Keratinocyte (primary cell): ENCODE results near the gene NDUFAF4. TPM values are rescaled to one million over a fixed set of nuclear protein-coding genes. Genes with fewer than 3 reads are reported as not detected.

Experiments used
- DNase-seq: peaks from one replicate; pipeline ENCODE4 v3.0.0-alpha.2; 2011; ENCODE audit warnings: low read depth, missing footprints, low spot score
- FAIRE-seq: peaks from 2 replicates; lab custom pipeline; 2011; peaks lifted over from hg19 to GRCh38; lab: Jason Lieb, UNC
- H2AFZ ChIP-seq: 2 replicates; pipeline ENCODE4 v1.6.0; 2012; ENCODE audit warnings: low read length, control low read depth, inconsistent platforms; ENCODE audit not compliant: control insufficient read depth
- H3K27ac ChIP-seq: 2 replicates; pipeline ENCODE4 v1.5.1; 2011; ENCODE audit warnings: low read length; ENCODE audit not compliant: control insufficient read depth, insufficient read depth
- H3K27me3 ChIP-seq: 3 replicates; pipeline ENCODE4 v1.6.0; 2011; ENCODE audit warnings: low read length; ENCODE audit not compliant: control insufficient read depth, insufficient read depth; ENCODE audit errors: extremely low read depth
- H3K36me3 ChIP-seq, 2 experiments: 2 replicates in 1 of 2; 3 replicates in 1 of 2; pipeline ENCODE4 v1.5.1; 2011; ENCODE audit warnings: low read length in 2 of 2, mild to moderate bottlenecking in 1 of 2; ENCODE audit not compliant: control insufficient read depth in 2 of 2, insufficient read depth in 2 of 2; ENCODE audit errors: extremely low read depth in 1 of 2
- H3K4me1 ChIP-seq: 3 replicates; pipeline ENCODE4 v1.5.1; 2011; ENCODE audit warnings: low read length; ENCODE audit not compliant: control insufficient read depth, insufficient read depth; ENCODE audit errors: extremely low read depth
- H3K4me2 ChIP-seq: 3 replicates; pipeline ENCODE4 v1.6.0; 2011; ENCODE audit warnings: low read depth, low read length; ENCODE audit not compliant: control insufficient read depth, insufficient read depth; ENCODE audit errors: extremely low read depth
- H3K4me3 ChIP-seq, 3 experiments: fragments of 200-600 bp in 1 of 3; sonication (generic) in 1 of 3; 2 replicates in 2 of 3; 3 replicates in 1 of 3; pipeline ENCODE4 v1.5.1; 2011 to 2016; ENCODE audit warnings: low read length in 3 of 3, mild to moderate bottlenecking in 3 of 3, control low read depth in 2 of 3, inconsistent platforms in 1 of 3, low read depth in 1 of 3, mixed read lengths in 1 of 3, mixed run types in 1 of 3, moderate library complexity in 1 of 3; ENCODE audit not compliant: control insufficient read depth in 2 of 3, insufficient read depth in 2 of 3; ENCODE audit errors: extremely low read depth in 1 of 3
- H3K79me2 ChIP-seq: 2 replicates; pipeline ENCODE4 v1.6.0; 2012; ENCODE audit warnings: low read length; ENCODE audit not compliant: control insufficient read depth, insufficient read depth
- H3K9ac ChIP-seq: 3 replicates; pipeline ENCODE4 v1.6.0; 2011; ENCODE audit warnings: low read length; ENCODE audit not compliant: control insufficient read depth, insufficient read depth; ENCODE audit errors: extremely low read depth
- H3K9me1 ChIP-seq: 3 replicates; pipeline ENCODE4 v1.6.0; 2011; ENCODE audit warnings: low read length; ENCODE audit not compliant: control insufficient read depth, insufficient read depth; ENCODE audit errors: extremely low read depth
- H3K9me3 ChIP-seq: 2 replicates; pipeline ENCODE4 v1.5.1; 2012; ENCODE audit warnings: low read depth, low read length; ENCODE audit not compliant: control insufficient read depth
- H4K20me1 ChIP-seq: 3 replicates; pipeline ENCODE4 v1.6.0; 2011; ENCODE audit warnings: low read length; ENCODE audit not compliant: control insufficient read depth, insufficient read depth; ENCODE audit errors: extremely low read depth
- EZH2 ChIP-seq: IDR thresholded peaks from one replicate; pipeline ENCODE4 v1.6.1; 2012; ENCODE audit warnings: inconsistent platforms, mild to moderate bottlenecking, low read length, moderate library complexity
- dilution Hi-C: fragments of 300-500 bp; cut with MboI; formaldehyde crosslinking; loops from one replicate; pipeline ENCODE4 v1.7.0; 2020; ENCODE audit warnings: low sequenced_read_pairs; ENCODE audit not compliant: extremely low pct_ligation_motif_present
- polyA plus RNA-seq, 5 experiments: library from polyadenylated mRNA; depleted of rRNA in 3 of 5; stranded (reverse) in 3 of 5; stranded (forward) in 1 of 5; unstranded in 1 of 5; fragments of >200 nt; gene quantifications; 1 replicate in 1 of 5; 2 replicates in 3 of 5; 3 replicates in 1 of 5; pipeline versions ENCODE4 v1.2.1 to v1.2.3, GENCODE V29; 2011 to 2012; ENCODE audit warnings: missing spikeins in 2 of 5, low read depth in 1 of 5, low replicate concordance in 1 of 5
- TF ChIP-seq, protein P1 (sequence below), 3 experiments: IDR thresholded peaks in 1 of 3; conservative IDR thresholded peaks in 1 of 3; optimal IDR thresholded peaks in 1 of 3; 2 replicates in 2 of 3; 3 replicates in 1 of 3; pipeline versions ENCODE3 to v1.5.1; 2011; ENCODE audit warnings: low read length in 3 of 3, mild to moderate bottlenecking in 3 of 3, moderate library complexity in 2 of 3, control low read depth in 1 of 3, inconsistent platforms in 1 of 3; ENCODE audit not compliant: insufficient read depth in 2 of 3; ENCODE audit errors: extremely low read depth in 1 of 3

Gene NDUFAF4
- polyA plus RNA-seq, 1 donor (not counting 4 experiments of a cell fraction or from before 2014, with no cell fraction given), result 68.3 TPM

DNA sequence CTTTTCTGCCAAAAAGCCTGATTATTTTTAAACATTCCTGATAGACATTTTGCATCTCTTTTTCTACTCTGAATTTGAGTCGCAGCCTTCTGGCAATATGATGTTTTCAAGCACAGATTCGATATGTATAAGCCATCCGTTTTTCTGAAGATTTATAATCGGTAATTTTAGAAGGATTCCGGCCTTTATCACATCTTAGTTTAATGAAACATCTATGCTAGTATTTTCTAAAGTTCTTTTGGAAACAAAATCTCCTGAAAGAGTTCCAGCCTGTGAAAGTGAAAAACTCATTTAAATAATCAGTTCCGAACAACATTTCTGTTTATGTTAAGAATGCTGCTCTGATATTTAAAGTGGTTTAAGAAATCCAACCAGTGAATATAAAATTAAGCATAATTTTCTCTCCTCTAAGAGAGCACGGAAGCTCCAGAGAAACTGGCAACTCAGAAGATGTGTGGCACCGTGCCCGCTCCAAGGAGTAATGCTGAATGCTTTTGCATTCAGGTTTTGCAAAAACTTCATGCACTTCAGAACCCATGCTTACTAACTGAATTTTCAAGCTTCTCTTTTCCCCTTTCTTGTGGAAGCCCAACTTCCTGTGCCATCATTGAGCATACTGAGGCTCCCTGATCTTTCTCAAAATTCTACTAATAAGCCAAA lies 20.7 kb downstream of the NDUFAF4 start:
- H3K4me2 ChIP-seq, result no peak overlapping the region
- DNase-seq (no peak), FAIRE-seq (no peak)
- H3K27me3 ChIP-seq, result no peaks in the 10 kb centered on the region
- H3K79me2 ChIP-seq, result no peaks in the 10 kb centered on the region
- dilution Hi-C loops, result no loop called here
- no peak overlapping the region for H3K4me3 ChIP-seq
- no peaks in the 10 kb centered on the region for H4K20me1 ChIP-seq
- H3K9me1 ChIP-seq, result no peaks in the 10 kb centered on the region
- no peak overlapping the region for H3K9ac ChIP-seq
- no peaks in the 10 kb centered on the region for H3K4me1 ChIP-seq
- TF ChIP-seq, protein P1, sequence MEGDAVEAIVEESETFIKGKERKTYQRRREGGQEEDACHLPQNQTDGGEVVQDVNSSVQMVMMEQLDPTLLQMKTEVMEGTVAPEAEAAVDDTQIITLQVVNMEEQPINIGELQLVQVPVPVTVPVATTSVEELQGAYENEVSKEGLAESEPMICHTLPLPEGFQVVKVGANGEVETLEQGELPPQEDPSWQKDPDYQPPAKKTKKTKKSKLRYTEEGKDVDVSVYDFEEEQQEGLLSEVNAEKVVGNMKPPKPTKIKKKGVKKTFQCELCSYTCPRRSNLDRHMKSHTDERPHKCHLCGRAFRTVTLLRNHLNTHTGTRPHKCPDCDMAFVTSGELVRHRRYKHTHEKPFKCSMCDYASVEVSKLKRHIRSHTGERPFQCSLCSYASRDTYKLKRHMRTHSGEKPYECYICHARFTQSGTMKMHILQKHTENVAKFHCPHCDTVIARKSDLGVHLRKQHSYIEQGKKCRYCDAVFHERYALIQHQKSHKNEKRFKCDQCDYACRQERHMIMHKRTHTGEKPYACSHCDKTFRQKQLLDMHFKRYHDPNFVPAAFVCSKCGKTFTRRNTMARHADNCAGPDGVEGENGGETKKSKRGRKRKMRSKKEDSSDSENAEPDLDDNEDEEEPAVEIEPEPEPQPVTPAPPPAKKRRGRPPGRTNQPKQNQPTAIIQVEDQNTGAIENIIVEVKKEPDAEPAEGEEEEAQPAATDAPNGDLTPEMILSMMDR (optimal IDR thresholded peaks at IDR 0.05 in 1 of 3, IDR thresholded peaks at IDR 0.05 in 1 of 3, conservative IDR thresholded peaks at IDR 0.05 in 1 of 3; ENCODE audit: extremely low read depth in 1 of 3, insufficient read depth in 2 of 3, low read length in 3 of 3), result no peak
- no peak for TF ChIP-seq EZH2
- H2AFZ ChIP-seq, result no peak overlapping the region
- no peaks in the 10 kb centered on the region for H3K36me3 ChIP-seq
- no peak overlapping the region for H3K27ac ChIP-seq
- H3K9me3 ChIP-seq, result no peaks in the 10 kb centered on the region

DNA sequence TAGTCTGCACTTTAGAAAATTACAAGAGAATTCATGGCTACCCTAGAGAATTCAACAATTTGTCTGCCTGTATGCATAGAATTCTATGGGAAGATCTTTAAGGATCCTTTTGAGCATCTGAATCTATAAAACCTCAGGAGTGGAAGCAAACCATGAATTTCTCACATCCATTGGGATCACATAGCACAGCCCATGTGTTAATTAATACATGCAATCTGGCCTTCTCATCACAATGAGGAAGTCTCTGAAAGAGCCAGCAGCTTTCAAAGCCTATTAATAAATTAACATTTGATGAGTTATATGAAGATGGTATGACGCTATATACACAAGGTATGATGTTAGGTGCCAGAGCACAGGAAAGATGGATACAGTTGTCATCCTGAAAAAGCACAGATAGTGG lies 24.7 kb downstream of the NDUFAF4 start:
- Histone ChIP-seq H3K9me1 (no peaks in the 10 kb centered on the region), H3K79me2 (no peaks in the 10 kb centered on the region), H3K4me1 (no peaks in the 10 kb centered on the region), H3K27me3 (no peaks in the 10 kb centered on the region), H3K4me2 (no peak overlapping the region), H3K4me3 (no peak overlapping the region), H3K27ac (no peak overlapping the region), H4K20me1 (no peaks in the 10 kb centered on the region), H2AFZ (no peak overlapping the region), H3K9ac (no peak overlapping the region), H3K36me3 (no peaks in the 10 kb centered on the region), H3K9me3 (no peaks in the 10 kb centered on the region)
- no peak for TF ChIP-seq EZH2
- TF ChIP-seq, protein P1 (optimal IDR thresholded peaks at IDR 0.05 in 1 of 3, IDR thresholded peaks at IDR 0.05 in 1 of 3, conservative IDR thresholded peaks at IDR 0.05 in 1 of 3; ENCODE audit: extremely low read depth in 1 of 3, insufficient read depth in 2 of 3, low read length in 3 of 3), result no peak
- dilution Hi-C loops, result no loop called here
- FAIRE-seq, result no peak
- no peak for DNase-seq
